NCI-H1105 treated with DMSO at 0.1 percent for 48 hours (cell line): ENCODE results near the gene ABHD6.
"Not testable (repeated sequence)": the region's sequence is repeated elsewhere in the genome, so short reads cannot be mapped to it uniquely, and the experiment has no call there.

Experiments used
- DNase-seq: peaks from one replicate; lab custom pipeline; 2025; lab: John Stamatoyannopoulos, UW

Gene ABHD6

GRCh38 chr3:58281069-58281468 is 43.5 kb downstream of the ABHD6 start:
- DNase-seq = no peak

- no peak for DNase-seq
Observed at GRCh38 chr3:58285334-58285733, 47.7 kb downstream of the ABHD6 start.

GRCh38 chr3:58287354-58287753 is 49.8 kb downstream of the ABHD6 start:
- DNase-seq = no peak

GRCh38 chr3:58288011-58288728 is 50.6 kb downstream of the ABHD6 start:
- DNase-seq = no peak

GRCh38 chr3:58288964-58289613 is 51.5 kb downstream of the ABHD6 start:
- not testable (repeated sequence) for DNase-seq

- not testable (repeated sequence) for DNase-seq
Observed at GRCh38 chr3:58290446-58290845, 52.9 kb downstream of the ABHD6 start.

- no peak for DNase-seq
Observed at GRCh38 chr3:58291671-58292338, 54.2 kb downstream of the ABHD6 start.

GRCh38 chr3:58292866-58293265 is 55.3 kb downstream of the ABHD6 start:
- no peak for DNase-seq

- no peak for DNase-seq
Observed at GRCh38 chr3:58293516-58293915, 55.9 kb downstream of the ABHD6 start.

- no peak for DNase-seq
Observed at GRCh38 chr3:58296269-58296668, 58.7 kb downstream of the ABHD6 start.

GRCh38 chr3:58296843-58297242 is 59.3 kb downstream of the ABHD6 start:
- DNase-seq = no peak

GRCh38 chr3:58298190-58298589 is 60.6 kb downstream of the ABHD6 start:
- DNase-seq = no peak

- DNase-seq = no peak
Observed at GRCh38 chr3:58299075-58299474, 61.5 kb downstream of the ABHD6 start.

- DNase-seq = peak; percentile 18
Observed at GRCh38 chr3:58299839-58300516, 62.4 kb downstream of the ABHD6 start.

GRCh38 chr3:58305882-58306711 is 68.5 kb downstream of the ABHD6 start, which contains the start of the genes HTD2 and RPP14:
TSS of gene HTD2 (plus strand) at chr3:58306520. CDS start at chr3:58317614, 11,094 bp downstream.
TSS of gene RPP14 (plus strand) at chr3:58306245. CDS start at chr3:58310330, 4,085 bp downstream.
- DNase-seq = peak; percentile 85

- DNase-seq = peak; percentile 41
Observed at GRCh38 chr3:58307639-58308215, 70.1 kb downstream of the ABHD6 start.

GRCh38 chr3:58308728-58309127 is 71.1 kb downstream of the ABHD6 start:
- DNase-seq = no peak

- no peak for DNase-seq
Observed at GRCh38 chr3:58317811-58318210, 80.2 kb downstream of the ABHD6 start.

- DNase-seq = no peak
Observed at GRCh38 chr3:58321791-58322190, 84.2 kb downstream of the ABHD6 start.

GRCh38 chr3:58322793-58323192 is 85.2 kb downstream of the ABHD6 start:
- DNase-seq = no peak
